Lower leg skin (tissue), 4 donors: ENCODE measurements around the gene ZNF33A. TPM values are rescaled to one million over a fixed set of nuclear protein-coding genes. Genes with fewer than 3 reads are reported as not detected.
"Not testable (repeated sequence)": the region's sequence is repeated elsewhere in the genome, so short reads cannot be mapped to it uniquely, and the experiment has no call there.

Experiments used
- DNase-seq, 2 donors: peaks; one replicate each; pipeline ENCODE4 v3.0.0-alpha.2; 2019; ENCODE audit warnings: low spot score in 2 of 2
- H3K4me3 ChIP-seq: fragments of 200-600 bp; sonication (generic); 2 replicates; pipeline ENCODE4 v1.5.1; 2017; ENCODE audit warnings: mild to moderate bottlenecking, low read depth; ENCODE audit not compliant: poor library complexity, severe bottlenecking
- CTCF ChIP-seq, 3 donors: fragments of 450-650 bp; IDR thresholded peaks; one replicate each; pipeline ENCODE4 v1.5.1; 2016; ENCODE audit warnings: antibody characterized with exemption in 3 of 3, mild to moderate bottlenecking in 3 of 3, moderate library complexity in 2 of 3
- POLR2A ChIP-seq, 2 donors: fragments of 450-650 bp; IDR thresholded peaks; one replicate each; pipeline ENCODE4 v1.6.1; 2016 to 2017; ENCODE audit warnings: antibody characterized with exemption in 2 of 2, mild to moderate bottlenecking in 1 of 2, moderate library complexity in 1 of 2
- WGBS, 2 donors: methylation state at CpG; one replicate each; pipeline ENCODE4 v1.1.5; 2018; 5-methylcytosine and 5-hydroxymethylcytosine counted together
- intact Hi-C: fragments of 100-400 bp; cut with DNase I; formaldehyde crosslinking; loops from one replicate; pipeline ENCODE4 v1.15.0; 2023; ENCODE audit warnings: low total_unique reads
- total RNA-seq, 4 donors: library from RNA; depleted of rRNA; stranded (reverse); fragments of >200 nt; gene quantifications; one replicate each; pipeline ENCODE4 v1.1.0, GENCODE V29; 2016

The ZNF33A gene
- total RNA-seq, 4 donors from 2014 or later: 16.8 to 28.8 (median 23.0) TPM

DNA sequence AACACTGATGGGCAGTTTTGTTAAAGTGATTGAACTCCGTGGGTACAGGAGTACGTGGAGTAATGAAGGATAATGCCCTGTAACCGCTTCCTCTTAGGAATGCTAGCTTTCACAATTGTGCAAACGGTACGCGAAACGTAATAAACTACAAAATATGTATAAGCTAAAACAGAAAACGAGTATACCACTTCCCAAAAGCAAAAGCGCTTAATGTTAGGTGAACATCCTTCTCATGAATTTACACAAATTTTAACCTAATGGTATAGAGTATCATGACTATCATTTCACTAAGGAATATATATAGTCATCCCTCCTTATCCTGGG is 33.6 kb upstream of the ZNF33A start:
- intact Hi-C loops: loop anchor here (10.0 kb wide), 1 partner anchor 118 kb away; the partner anchor contains the start of gene ZNF37A
- TF ChIP-seq POLR2A (IDR thresholded peaks at IDR 0.05) (no peak), CTCF (IDR thresholded peaks at IDR 0.05) (no peak)
- no peak overlapping the region for H3K4me3 ChIP-seq
- 4 to 5% methylated on average over 9 of the region's 9 CpGs for WGBS, 2 donors
- no peak for DNase-seq

DNA sequence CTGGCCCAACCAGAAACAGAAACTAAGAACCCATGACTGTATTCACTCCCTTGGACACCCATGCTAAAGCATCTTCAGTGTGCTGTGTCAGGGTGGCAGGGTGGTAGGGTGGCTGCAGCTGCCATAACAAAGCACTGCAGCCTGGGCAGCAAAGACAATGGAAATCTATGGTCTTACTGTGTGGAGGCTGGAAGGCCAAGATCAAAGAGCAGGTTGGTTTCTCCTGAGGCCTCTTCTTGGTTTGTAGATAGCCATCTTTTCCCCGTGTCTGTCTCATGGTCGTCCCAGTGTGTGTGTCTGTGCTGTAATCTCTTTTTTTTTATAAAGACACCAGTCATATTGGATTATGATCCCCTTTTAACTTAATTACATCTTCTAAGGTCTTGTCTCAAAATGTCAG is 18.8 kb upstream of the ZNF33A start:
- intact Hi-C loops: no loop called here
- 74 to 77% methylated on average over 2 of the region's 2 CpGs for WGBS, 2 donors
- no peak overlapping the region for H3K4me3 ChIP-seq
- TF ChIP-seq POLR2A (IDR thresholded peaks at IDR 0.05) (no peak), CTCF (IDR thresholded peaks at IDR 0.05) (no peak)
- no peak for DNase-seq

DNA sequence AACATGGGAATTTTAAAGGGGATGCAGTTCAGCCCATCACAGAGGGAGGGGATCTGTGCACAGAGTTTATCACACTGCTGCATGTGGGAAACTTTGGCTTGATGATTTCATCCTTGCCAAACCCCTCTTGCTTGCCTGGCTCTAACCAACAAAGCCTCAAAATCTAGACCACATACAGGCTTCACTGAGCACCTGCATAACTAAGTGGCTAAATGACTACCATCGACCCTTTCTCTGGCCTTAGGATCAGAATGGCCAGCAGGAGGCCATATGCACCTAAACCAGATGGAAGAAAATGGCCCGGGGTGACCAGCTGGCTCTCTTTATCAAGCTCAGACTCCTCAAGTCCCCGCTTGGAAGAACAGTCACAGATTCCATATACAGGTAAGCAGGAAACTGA is 18.4 kb upstream of the ZNF33A start:
- H3K4me3 ChIP-seq: no peak overlapping the region
- TF ChIP-seq CTCF (IDR thresholded peaks at IDR 0.05) (no peak), POLR2A (IDR thresholded peaks at IDR 0.05) (no peak)
- intact Hi-C loops: no loop called here
- no peak for DNase-seq
- 75 to 77% methylated on average over 3 of the region's 3 CpGs for WGBS, 2 donors

GRCh38 chr10:37998920-37999319 is 11.6 kb upstream of the ZNF33A start:
- DNase-seq, H3K4me3 ChIP-seq, intact Hi-C loops: not testable (repeated sequence)
- 64 to 77% methylated on average over 2 of the region's 3 CpGs for WGBS, 2 donors

GRCh38 chr10:38000474-38000873 is 10.0 kb upstream of the ZNF33A start:
- intact Hi-C loops, H3K4me3 ChIP-seq, DNase-seq: not testable (repeated sequence)
- WGBS, 2 donors: 79 to 100% methylated on average over 1 of the region's 1 CpG

- 95 to 97% methylated on average over 6 of the region's 6 CpGs for WGBS, 2 donors
- H3K4me3 ChIP-seq: no peak overlapping the region
- intact Hi-C loops: no loop called here
- DNase-seq: no peak
- TF ChIP-seq CTCF (IDR thresholded peaks at IDR 0.05) (no peak), POLR2A (IDR thresholded peaks at IDR 0.05) (no peak)
Measured at GRCh38 chr10:38003026-38003425, 7.4 kb upstream of the ZNF33A start.

GRCh38 chr10:38003588-38003987 is 6.9 kb upstream of the ZNF33A start:
- 91 to 100% methylated on average over 1 of the region's 1 CpG for WGBS, 2 donors
- no peak for DNase-seq
- no peak for TF ChIP-seq POLR2A (IDR thresholded peaks at IDR 0.05)
- no peak for TF ChIP-seq CTCF (IDR thresholded peaks at IDR 0.05)
- intact Hi-C loops: no loop called here
- H3K4me3 ChIP-seq: no peak overlapping the region
